Esophagus squamous epithelium (tissue), 5 donors: ENCODE data around the gene SELENOO. TPM values are rescaled to one million over a fixed set of nuclear protein-coding genes. Genes with fewer than 3 reads are reported as not detected.

Experiments used
- DNase-seq: peaks from one replicate; lab custom pipeline; 2025; lab: John Stamatoyannopoulos, UW
- H3K27ac ChIP-seq, 4 donors: fragments of 200-600 bp; sonication (generic); one replicate each; pipeline ENCODE4 v1.5.1; 2016 to 2019; ENCODE audit warnings: mild to moderate bottlenecking in 1 of 4
- H3K27me3 ChIP-seq, 4 donors: fragments of 200-600 bp; sonication (generic); 1 replicate in 3 of 4; 2 replicates in 1 of 4; pipeline versions ENCODE4 v1.5.1 to v1.6.0; 2017 to 2021; ENCODE audit warnings: antibody characterized with exemption in 1 of 4
- H3K36me3 ChIP-seq, 3 donors: fragments of 200-600 bp; sonication (generic); one replicate each; pipeline ENCODE4 v1.5.1; 2016 to 2019
- H3K4me1 ChIP-seq, 3 donors: fragments of 200-600 bp; sonication (generic); one replicate each; pipeline ENCODE4 v1.5.1; 2017 to 2019
- H3K4me3 ChIP-seq, 4 donors: fragments of 200-600 bp; sonication (generic); 1 replicate in 3 of 4; 2 replicates in 1 of 4; pipeline ENCODE4 v1.5.1; 2016 to 2019; ENCODE audit warnings: mild to moderate bottlenecking in 2 of 4, moderate library complexity in 1 of 4
- H3K9me3 ChIP-seq, 3 donors: fragments of 200-600 bp; sonication (generic); one replicate each; pipeline ENCODE4 v1.5.1; 2016 to 2019
- CTCF ChIP-seq, 6 experiments: fragments of 450-650 bp in 4 of 6; fragments of 200-600 bp in 2 of 6; sonication (generic) in 2 of 6; IDR thresholded peaks; one replicate each; pipeline ENCODE4 v1.5.1; 2016 to 2019; ENCODE audit warnings: antibody characterized with exemption in 6 of 6, mild to moderate bottlenecking in 4 of 6, moderate library complexity in 4 of 6
- POLR2A ChIP-seq, 4 donors: fragments of 450-650 bp; IDR thresholded peaks; one replicate each; pipeline ENCODE4 v1.6.1; 2017; ENCODE audit warnings: antibody characterized with exemption in 4 of 4, mild to moderate bottlenecking in 4 of 4, moderate library complexity in 3 of 4
- WGBS, 2 donors: methylation state at CpG; one replicate each; pipeline ENCODE4 v1.1.5; 2018; 5-methylcytosine and 5-hydroxymethylcytosine counted together
- intact Hi-C: fragments of 100-400 bp; cut with DNase I; formaldehyde crosslinking; loops from one replicate; pipeline ENCODE4 v1.15.0; 2022
- total RNA-seq, 4 donors: library from RNA; depleted of rRNA; stranded (reverse); fragments of >200 nt; gene quantifications; one replicate each; pipeline ENCODE4 v1.1.0, GENCODE V29; 2016
- donor health status: DM: yes; HTN: yes; CAD: no.

Gene SELENOO
- total RNA-seq, 4 donors from 2014 or later = 23.9 to 36.3 (median 27.0) TPM

- DNase-seq = no peak
- Histone ChIP-seq H3K4me1 (peaks cover 41 to 91% (median 47%) of the 10 kb centered on the region in 3 donors), H3K4me3 (no peak overlapping the region), H3K27me3 (no peaks in the 10 kb centered on the region), H3K36me3 (peaks cover 0 to 25% (median 8%) of the 10 kb centered on the region in 3 donors), H3K27ac (peak overlapping the region in 1 of 4 donors; percentile 46), H3K9me3 (no peaks in the 10 kb centered on the region)
- 29 to 53% methylated on average over 7 to 14 of the region's 16 CpGs for WGBS, 2 donors
- intact Hi-C loops = loop anchor here (5.0 kb wide), 1 partner anchor 95 kb away; the partner anchor contains the start of gene PPP6R2
- no peak for TF ChIP-seq CTCF (IDR thresholded peaks at IDR 0.05)
- no peak for TF ChIP-seq POLR2A (IDR thresholded peaks at IDR 0.05)
These were observed 46.9 kb downstream of the SELENOO start for GRCh38 chr22:50247748-50248147.

- no peak for DNase-seq
- 60 to 75% methylated on average over 1 to 11 of the region's 29 CpGs for WGBS, 2 donors
- Histone ChIP-seq H3K9me3 (no peaks in the 10 kb centered on the region), H3K4me1 (peaks cover 37 to 84% (median 40%) of the 10 kb centered on the region in 3 donors), H3K36me3 (peaks cover 0 to 25% (median 8%) of the 10 kb centered on the region in 3 donors), H3K4me3 (no peak overlapping the region), H3K27ac (no peak overlapping the region), H3K27me3 (no peaks in the 10 kb centered on the region)
- no peak for TF ChIP-seq POLR2A (IDR thresholded peaks at IDR 0.05)
- TF ChIP-seq CTCF (IDR thresholded peaks at IDR 0.05) = no peak
- intact Hi-C loops = loop anchor here (5.0 kb wide), 1 partner anchor 94 kb away; the partner anchor contains the start of gene PPP6R2
These were observed 47.6 kb downstream of the SELENOO start for GRCh38 chr22:50248196-50249081.

GRCh38 chr22:50249341-50250248 is 48.8 kb downstream of the SELENOO start:
- Histone ChIP-seq H3K27me3 (no peaks in the 10 kb centered on the region), H3K36me3 (peaks cover 0 to 25% (median 8%) of the 10 kb centered on the region in 3 donors), H3K9me3 (no peaks in the 10 kb centered on the region), H3K4me3 (peak overlapping the region in 3 of 4 donors; percentile 66 to 80 (median 79)), H3K4me1 (peaks cover 31 to 75% (median 35%) of the 10 kb centered on the region in 3 donors), H3K27ac (no peak overlapping the region)
- no peak for DNase-seq
- intact Hi-C loops = loop anchor here (5.0 kb wide), 1 partner anchor 93 kb away; the partner anchor contains the start of gene PPP6R2
- TF ChIP-seq CTCF (IDR thresholded peaks at IDR 0.05) (no peak), POLR2A (IDR thresholded peaks at IDR 0.05) (no peak)
- WGBS, 2 donors = 64% methylated on average over 2 of the region's 32 CpGs; no CpG with 5 or more reads in 1 of the 2 donors

GRCh38 chr22:50250249-50250554 is 49.4 kb downstream of the SELENOO start:
- Histone ChIP-seq H3K4me3 (peak overlapping the region; percentile 42 to 80 (median 72)), H3K36me3 (peaks cover 0 to 25% (median 8%) of the 10 kb centered on the region in 3 donors), H3K9me3 (no peaks in the 10 kb centered on the region), H3K27ac (peak overlapping the region in 3 of 4 donors; percentile 46 to 82 (median 74)), H3K4me1 (peaks cover 31 to 74% (median 35%) of the 10 kb centered on the region in 3 donors), H3K27me3 (no peaks in the 10 kb centered on the region)
- 67% methylated on average over 11 of the region's 11 CpGs; no CpG with 5 or more reads in 1 of the 2 donors for WGBS, 2 donors
- intact Hi-C loops = no loop called here
- TF ChIP-seq POLR2A (IDR thresholded peaks at IDR 0.05) = no peak
- TF ChIP-seq CTCF (IDR thresholded peaks at IDR 0.05) = no peak
- no peak for DNase-seq
